Endometrial microvascular endothelial cells (primary cell): Measurements from ENCODE around the gene NGEF. TPM values are rescaled to one million over a fixed set of nuclear protein-coding genes. Genes with fewer than 3 reads are reported as not detected.

Source experiments
- in situ Hi-C: cut with HindIII; loops from 2 replicates; pipeline ENCODE4 v1.10.0; 2017; ENCODE audit warnings: low sequenced_read_pairs, low pct_unique_long_range_greater_than_20kb; ENCODE audit errors: inconsistent ontology term
- total RNA-seq: library from RNA; depleted of rRNA; stranded (reverse); fragments of >200 nt; gene quantifications from one replicate; pipeline ENCODE4 v1.2.3, GENCODE V29; 2015; ENCODE audit errors: inconsistent ontology term

The NGEF gene
- total RNA-seq, 1 donor from 2014 or later, result 0.09 TPM

DNA sequence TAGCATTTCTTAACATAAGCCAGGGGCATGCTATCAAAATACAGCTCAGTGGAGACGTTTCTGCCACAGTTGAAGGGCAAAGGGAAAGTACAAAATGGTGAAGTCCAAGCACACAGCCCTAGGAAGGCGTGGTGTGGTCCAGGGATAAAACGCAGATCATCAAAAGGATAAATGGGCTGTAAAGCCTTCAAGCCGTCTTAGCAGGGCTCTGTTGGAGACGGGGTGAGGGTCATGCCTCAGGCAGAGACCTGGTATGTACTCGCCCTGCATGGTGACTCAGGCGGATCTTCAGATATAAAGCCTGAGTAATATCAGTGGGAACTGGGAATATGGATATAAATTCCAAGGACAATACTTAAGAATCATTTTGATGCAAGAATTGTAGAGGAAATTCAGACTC is 61.2 kb downstream of the NGEF start:
- in situ Hi-C loops, result loop anchor here (25.0 kb wide), 1 partner anchor 285 kb away; no protein-coding TSS in a partner anchor

DNA sequence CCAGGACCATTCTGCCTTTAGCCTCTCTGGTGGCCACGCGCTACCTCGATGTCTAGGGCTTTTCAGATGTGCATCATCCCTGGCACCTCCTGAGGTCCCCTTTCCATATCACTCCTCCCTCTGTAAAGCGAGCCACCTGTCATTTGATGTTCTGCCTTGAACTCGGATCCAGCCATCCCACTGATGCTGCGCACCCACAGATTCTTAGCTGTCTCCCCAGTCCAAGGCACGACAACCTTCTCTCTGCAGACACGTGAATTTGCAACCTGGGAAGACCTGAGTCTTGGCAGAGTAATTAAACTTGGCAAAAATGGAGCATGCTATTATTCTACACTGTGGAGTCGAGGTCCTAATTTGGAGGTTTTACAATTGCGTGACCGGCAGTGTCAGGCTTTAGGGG is 61.9 kb downstream of the NGEF start:
- in situ Hi-C loops, result loop anchor here (25.0 kb wide), 1 partner anchor 286 kb away; no protein-coding TSS in a partner anchor

DNA sequence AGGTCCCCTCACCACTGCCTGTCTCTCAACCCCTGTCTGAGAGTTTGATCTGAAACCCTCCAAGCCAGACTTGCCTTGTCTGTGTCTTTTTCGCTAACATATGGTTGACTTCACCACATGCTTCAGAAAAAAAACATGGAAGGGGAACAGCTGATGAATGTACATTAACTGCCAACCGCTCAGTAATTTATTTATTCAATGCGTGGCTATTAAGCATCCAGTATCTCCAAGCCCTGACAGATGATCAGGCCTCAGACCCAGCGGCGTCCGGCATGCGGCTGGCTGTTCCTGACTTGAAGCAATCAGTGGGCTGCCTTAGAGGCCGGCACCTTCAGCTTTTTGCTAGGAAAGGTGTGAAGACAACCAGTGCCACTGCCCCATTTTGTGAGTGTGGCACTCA is 62.3 kb downstream of the NGEF start:
- in situ Hi-C loops, result loop anchor here (25.0 kb wide), 1 partner anchor 287 kb away; no protein-coding TSS in a partner anchor

GRCh38 chr2:232949016-232949415 is 64.0 kb downstream of the NGEF start:
- in situ Hi-C loops, result no loop called here

DNA sequence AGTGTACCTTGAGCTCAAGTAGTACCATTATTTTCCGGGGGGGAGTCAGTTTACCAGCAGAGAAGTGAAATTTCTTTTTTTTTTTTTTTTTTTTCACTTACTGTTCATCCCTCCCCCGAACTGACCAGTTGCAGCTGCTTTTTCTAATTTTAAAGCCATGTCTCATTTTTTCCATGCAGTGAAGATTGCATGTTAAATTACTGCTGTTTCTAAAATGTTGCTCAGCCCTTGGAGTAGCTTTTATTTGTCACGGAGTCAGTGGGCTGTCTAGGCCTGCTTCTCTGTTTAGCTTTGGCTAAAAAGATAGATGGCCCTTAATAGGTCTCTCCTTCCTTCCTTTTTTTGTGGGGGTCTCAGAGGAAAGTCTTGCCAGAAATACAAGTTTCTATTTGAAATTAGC is 70.2 kb downstream of the NGEF start:
- in situ Hi-C loops, result no loop called here

DNA sequence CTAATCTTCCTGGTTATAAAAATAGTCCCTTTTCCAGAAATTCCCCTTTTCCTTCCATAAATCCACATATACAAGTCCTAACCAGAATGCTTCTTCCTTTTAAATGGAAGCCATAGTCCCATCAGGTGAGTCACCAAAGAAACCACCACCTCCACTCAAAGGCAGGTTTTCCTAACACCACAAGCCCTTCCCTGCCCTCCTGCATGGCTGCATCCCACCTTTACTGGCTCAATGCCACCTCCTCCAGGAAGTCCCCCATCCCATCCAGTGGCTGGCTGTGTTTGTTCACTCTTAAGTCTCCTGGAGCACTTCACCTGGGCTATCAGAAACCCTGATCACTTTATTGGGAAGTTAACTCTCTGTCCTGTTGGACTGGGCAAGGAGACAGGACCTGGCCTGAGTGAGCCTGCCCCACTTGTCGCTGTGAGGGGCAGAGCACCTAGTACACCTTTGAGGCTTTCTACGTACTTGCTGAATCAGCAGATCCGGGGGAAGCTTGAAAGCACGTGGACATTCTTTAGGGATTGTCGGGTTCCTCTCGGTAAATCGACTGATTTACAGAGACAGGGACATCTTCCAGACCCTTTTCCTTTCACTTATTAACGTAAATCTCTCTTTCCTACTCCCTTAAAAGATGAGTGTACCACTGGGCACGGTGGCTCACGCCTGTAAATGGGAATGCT is 71.0 kb downstream of the NGEF start:
- in situ Hi-C loops, result no loop called here

GRCh38 chr2:232941400-232941799 is 71.7 kb downstream of the NGEF start:
- in situ Hi-C loops, result no loop called here

DNA sequence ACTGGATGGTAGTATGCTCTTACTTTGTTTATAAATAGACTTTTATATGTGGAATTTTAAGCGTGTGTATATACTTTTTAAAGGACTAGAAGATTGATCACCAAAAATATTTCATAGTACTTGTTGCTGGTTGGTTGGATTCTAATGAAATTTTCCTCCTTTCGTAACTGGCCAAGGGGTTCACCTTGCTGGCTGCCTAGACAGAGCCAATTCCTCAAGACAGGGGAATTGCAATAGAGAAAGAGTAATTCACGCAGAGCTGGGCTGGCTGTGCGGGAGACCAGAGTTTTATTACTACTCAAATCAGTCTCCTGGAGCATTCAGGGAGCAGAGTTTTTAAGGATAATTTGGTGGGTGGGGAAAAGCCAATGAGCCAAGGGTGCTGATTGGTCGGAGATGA is 72.3 kb downstream of the NGEF start:
- in situ Hi-C loops, result no loop called here

DNA sequence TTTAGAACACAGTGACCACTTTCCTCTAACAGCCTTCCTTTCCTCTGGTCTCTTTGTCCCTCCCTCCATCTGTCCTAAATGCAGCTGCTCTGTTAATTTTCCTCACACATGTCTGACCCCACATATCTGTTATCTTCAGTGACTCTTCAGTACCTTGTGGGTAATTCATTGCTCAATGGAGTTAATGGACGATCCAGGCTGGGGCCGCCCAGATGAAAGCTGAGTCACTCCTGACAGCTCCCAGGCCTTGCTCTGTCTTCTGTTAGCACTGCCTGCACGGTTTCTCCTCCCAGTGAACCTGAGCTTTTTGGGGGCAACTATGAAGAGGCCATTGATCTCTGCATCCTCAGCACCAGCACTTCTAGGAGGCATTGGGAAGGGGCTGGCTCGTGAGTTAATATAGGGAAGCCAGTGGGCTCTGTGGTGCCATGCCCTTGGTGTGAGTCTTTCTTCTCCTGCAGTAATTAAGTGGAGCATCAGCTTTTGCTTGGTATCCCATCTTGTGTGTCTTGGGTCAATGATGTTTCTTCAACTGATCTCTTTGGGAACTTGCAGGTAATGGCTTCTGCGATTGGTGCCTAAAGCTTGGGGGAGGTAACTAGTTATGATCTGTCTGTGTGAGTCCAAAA is 75.7 kb downstream of the NGEF start:
- in situ Hi-C loops, result no loop called here

- in situ Hi-C loops, result no loop called here
These were observed 81.4 kb downstream of the NGEF start for GRCh38 chr2:232931636-232932035.

DNA sequence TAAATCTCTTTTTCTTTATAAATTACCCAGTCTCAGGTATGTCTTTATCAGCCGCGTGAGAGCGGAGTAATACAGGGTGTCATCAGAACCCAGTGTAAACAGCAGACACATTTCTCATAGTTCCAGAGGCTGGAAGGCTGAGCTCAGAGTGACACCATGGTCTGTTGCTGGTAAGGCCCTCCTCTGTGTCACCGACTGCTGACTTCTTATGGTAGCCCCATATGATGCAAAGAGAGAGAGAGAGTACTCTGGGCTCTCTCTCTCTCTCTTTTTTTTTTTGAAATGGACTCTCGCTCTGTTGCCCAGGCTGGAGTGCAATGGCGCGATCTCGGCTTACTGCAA is 83.0 kb downstream of the NGEF start:
- in situ Hi-C loops, result no loop called here

DNA sequence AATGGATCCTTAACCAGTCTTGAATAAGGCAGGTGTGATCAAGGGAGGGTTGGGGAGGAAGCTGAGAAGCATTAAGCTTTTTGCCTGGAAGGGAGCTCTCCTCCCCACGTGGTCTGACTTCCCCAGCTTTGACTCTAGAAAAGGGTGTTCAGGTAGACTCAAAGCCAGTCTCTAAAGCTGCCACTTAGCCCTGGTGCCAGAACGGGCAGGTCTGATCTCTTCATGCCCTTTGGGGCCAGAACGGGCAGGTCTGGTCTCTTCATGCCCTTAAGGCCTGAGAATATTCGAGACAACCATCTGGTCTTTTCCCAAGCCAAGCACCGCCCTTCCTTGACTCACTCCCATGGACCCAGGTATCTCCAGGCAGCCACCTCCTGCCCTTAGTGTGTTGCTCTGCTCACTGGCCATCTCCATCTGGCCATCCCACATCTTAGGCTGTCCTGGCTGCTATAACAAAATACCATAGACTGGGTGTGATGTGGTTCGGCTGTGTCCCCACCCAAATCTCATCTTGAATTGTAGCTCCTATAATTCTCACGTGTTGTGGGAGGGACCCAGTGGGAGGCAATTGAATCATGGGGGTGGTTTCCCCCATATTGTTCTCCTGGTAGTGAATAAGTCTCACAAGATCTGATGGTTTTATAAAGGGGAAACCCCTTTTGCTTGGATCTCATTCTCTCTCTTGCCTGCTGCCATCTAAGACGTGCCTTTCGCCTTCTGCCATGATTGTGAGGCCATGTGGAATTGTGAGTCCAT is 83.6 kb downstream of the NGEF start:
- in situ Hi-C loops, result no loop called here

GRCh38 chr2:232928551-232929302 is 84.3 kb downstream of the NGEF start:
- in situ Hi-C loops, result no loop called here

- in situ Hi-C loops, result no loop called here
These were observed 85.1 kb downstream of the NGEF start for GRCh38 chr2:232927793-232928550.

DNA sequence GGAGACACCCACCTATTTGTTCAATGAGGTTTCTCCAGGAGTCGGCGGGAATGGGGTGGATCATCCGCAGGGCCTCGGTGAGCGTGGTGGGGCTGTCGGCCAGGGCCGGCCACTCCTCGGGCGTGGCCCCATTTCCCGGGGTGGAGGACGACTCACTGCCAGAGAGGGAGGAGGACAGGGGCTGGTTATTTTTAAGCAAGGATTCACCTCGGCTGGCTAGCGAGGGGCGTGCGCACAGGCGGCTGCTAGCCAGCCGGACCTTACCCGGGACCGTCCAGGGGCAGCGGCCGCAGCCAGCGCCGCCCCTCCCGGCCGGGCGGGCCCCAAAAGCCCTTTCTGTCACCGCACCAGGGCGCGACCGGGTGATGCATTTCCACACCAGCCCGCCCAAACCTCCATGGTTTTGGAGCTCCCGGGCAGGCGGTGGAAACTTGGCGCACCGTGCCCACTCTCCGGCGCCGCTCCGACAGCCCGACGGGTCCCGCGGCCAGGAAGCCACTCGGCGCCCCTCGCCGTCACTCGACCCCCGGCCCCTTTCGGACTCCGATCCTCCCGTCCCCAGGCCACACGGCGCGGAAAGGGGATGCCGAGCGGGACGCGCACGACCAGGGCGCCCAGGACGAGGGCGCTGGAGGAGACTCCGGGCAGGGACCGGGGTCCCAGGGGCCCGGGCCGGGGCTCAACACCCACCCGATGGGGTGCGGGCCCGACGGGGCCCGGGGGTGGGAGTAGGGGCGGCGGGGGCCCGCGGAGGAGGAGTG is 85.8 kb downstream of the NGEF start:
- in situ Hi-C loops, result no loop called here

DNA sequence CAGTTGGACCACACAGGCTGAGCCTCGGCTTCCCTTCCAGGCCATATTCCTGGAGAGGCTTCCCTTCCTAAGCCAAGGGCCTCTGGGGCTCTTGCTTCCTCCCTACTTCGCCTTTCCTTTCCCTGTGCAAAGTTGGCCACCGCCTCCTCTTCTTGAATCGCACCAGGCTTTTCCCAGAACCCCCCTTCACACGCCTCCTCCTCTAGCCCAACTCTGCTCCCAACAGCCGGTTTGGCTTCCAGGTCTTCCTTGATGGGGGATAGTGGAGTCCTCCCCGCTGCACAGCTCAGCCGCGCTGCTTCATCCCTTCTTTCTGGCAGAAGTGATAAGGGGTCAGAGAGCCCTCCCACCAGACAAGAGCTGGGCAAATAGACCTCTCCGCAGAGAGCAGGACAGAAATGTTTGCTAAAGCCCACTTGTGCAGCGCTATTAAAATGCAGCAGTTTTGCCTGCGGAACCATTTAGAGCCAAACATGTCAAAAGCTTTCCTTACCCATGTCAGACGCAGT is 86.6 kb downstream of the NGEF start:
- in situ Hi-C loops, result no loop called here

DNA sequence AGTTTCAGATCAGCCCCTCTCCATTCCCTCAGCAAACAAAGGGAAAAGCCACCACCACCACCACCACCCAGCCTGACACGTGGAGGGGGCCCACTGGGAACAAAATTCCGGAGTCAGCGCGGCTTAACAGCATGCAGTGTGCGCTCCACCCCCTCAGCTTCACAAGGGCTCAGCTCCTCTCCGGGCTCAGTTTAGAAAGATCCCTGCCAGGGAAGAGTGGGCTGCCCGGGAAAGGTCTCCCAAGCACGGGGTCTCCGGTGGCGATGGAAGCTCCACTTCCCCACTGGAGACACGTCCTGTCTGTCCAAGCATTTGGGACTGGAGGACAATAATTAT is 87.3 kb downstream of the NGEF start:
- in situ Hi-C loops, result no loop called here
